WTC11 (cell line): ENCODE data around the gene ATP2A3. TPM values are rescaled to one million over a fixed set of nuclear protein-coding genes. Genes with fewer than 3 reads are reported as not detected.

Experiments
- ATAC-seq: fragments of 200-7000 bp; cut with Tn5 transposase; 2 replicates; pipeline ENCODE4 v1.10.0; 2021; ENCODE audit warnings: mild to moderate bottlenecking, moderate library complexity
- CTCF ChIA-PET: fragments of 300-600 bp; sonication (Branson Sonifier 250); formaldehyde crosslinking; loops from one replicate; lab custom pipeline; 2021; ENCODE audit warnings: antibody characterized with exemption; lab: Charles Lee
- POLR2A ChIA-PET: fragments of 350-600 bp; sonication (Branson Sonifier 250); formaldehyde crosslinking; loops from one replicate; lab custom pipeline; 2021; ENCODE audit warnings: antibody characterized with exemption; lab: Charles Lee
- DNase-seq: peaks from one replicate; pipeline ENCODE4 v3.0.0; 2021; ENCODE audit warnings: low spot score
- H3K27ac Mint-ChIP-seq: 2 replicates; pipeline ENCODE4 v1.8.0; 2021; ENCODE audit warnings: mixed read lengths
- H3K27me3 Mint-ChIP-seq: 2 replicates; pipeline ENCODE4 v1.8.0; 2021; ENCODE audit warnings: low read depth, mild to moderate bottlenecking, moderate library complexity, mixed read lengths
- H3K36me3 Mint-ChIP-seq: 2 replicates; pipeline ENCODE4 v1.8.0; 2021; ENCODE audit warnings: mixed read lengths
- H3K4me1 Mint-ChIP-seq: 2 replicates; pipeline ENCODE4 v1.8.0; 2022; ENCODE audit warnings: mixed read lengths
- H3K4me3 Mint-ChIP-seq: 2 replicates; pipeline ENCODE4 v1.8.0; 2021; ENCODE audit warnings: mild to moderate bottlenecking, moderate library complexity, mixed read lengths
- H3K9me3 Mint-ChIP-seq: 2 replicates; pipeline ENCODE4 v1.8.0; 2021; ENCODE audit warnings: mixed read lengths
- CREM ChIP-seq: sonication (generic); formaldehyde crosslinking; IDR thresholded peaks from 2 replicates; pipeline ENCODE4 v1.8.1; 2022; ENCODE audit warnings: mild to moderate bottlenecking, missing genetic modification reagents, moderate library complexity
- FOXJ3 ChIP-seq: sonication (generic); formaldehyde crosslinking; IDR thresholded peaks from 2 replicates; pipeline ENCODE4 v1.9.0; 2021; ENCODE audit warnings: missing genetic modification reagents, mild to moderate bottlenecking, borderline replicate concordance
- JAZF1 ChIP-seq: fragments of 250-450 bp; sonication (Bioruptor Pico); IDR thresholded peaks from 2 replicates; pipeline ENCODE4 v1.9.0; 2021; ENCODE audit warnings: moderate library complexity, mild to moderate bottlenecking, inconsistent platforms
- NR1H2 ChIP-seq: sonication (generic); formaldehyde crosslinking; IDR thresholded peaks from 2 replicates; pipeline ENCODE4 v1.9.0; 2021; ENCODE audit warnings: mild to moderate bottlenecking, moderate library complexity, missing genetic modification reagents
- OVOL2 ChIP-seq: fragments of 250-450 bp; sonication (Bioruptor Pico); IDR thresholded peaks from 2 replicates; pipeline ENCODE4 v1.9.0; 2021; ENCODE audit warnings: mild to moderate bottlenecking, borderline replicate concordance
- TEAD4 ChIP-seq: sonication (generic); formaldehyde crosslinking; IDR thresholded peaks from 2 replicates; pipeline ENCODE4 v1.8.0; 2022; ENCODE audit warnings: mild to moderate bottlenecking, missing genetic modification reagents
- TP53 ChIP-seq: sonication (generic); formaldehyde crosslinking; IDR thresholded peaks from 2 replicates; pipeline ENCODE4 v1.8.1; 2023; ENCODE audit warnings: mild to moderate bottlenecking, missing genetic modification reagents
- USF1 ChIP-seq: sonication (generic); formaldehyde crosslinking; IDR thresholded peaks from 2 replicates; pipeline ENCODE4 v1.8.0; 2022; ENCODE audit warnings: mild to moderate bottlenecking, missing genetic modification reagents
- USF2 ChIP-seq: sonication (generic); formaldehyde crosslinking; IDR thresholded peaks from 2 replicates; pipeline ENCODE4 v1.8.1; 2023; ENCODE audit warnings: mild to moderate bottlenecking, missing genetic modification reagents, moderate library complexity
- ZNF423 ChIP-seq: fragments of 250-450 bp; sonication (Bioruptor Pico); IDR thresholded peaks from 2 replicates; pipeline ENCODE4 v2.1.2; 2022; ENCODE audit warnings: mild to moderate bottlenecking, moderate library complexity
- ZNF425 ChIP-seq: fragments of 250-450 bp; sonication (Bioruptor Pico); conservative IDR thresholded peaks from 2 replicates; pipeline ENCODE4 v1.9.0; 2021; ENCODE audit warnings: mild to moderate bottlenecking
- total RNA-seq: library from RNA; stranded (reverse); gene quantifications from 3 replicates; pipeline ENCODE4 v1.2.3, GENCODE V29; 2021
- TF ChIP-seq, protein P1 (sequence below): sonication (generic); formaldehyde crosslinking; conservative IDR thresholded peaks from 2 replicates; pipeline ENCODE4 v1.8.1; 2023; ENCODE audit warnings: mild to moderate bottlenecking, low read depth, missing genetic modification reagents, moderate library complexity
- TF ChIP-seq, protein P2 (sequence below): sonication (generic); formaldehyde crosslinking; IDR thresholded peaks from 2 replicates; pipeline ENCODE4 v1.8.1; 2023; ENCODE audit warnings: mild to moderate bottlenecking, moderate library complexity, missing genetic modification reagents

ATP2A3 gene
- total RNA-seq, 1 experiment from 2014 or later: 37.8 TPM

- TF ChIP-seq USF2 (CRISPR knock-in tag) (peak; percentile 77), USF1 (peak; percentile 74; the same call in 1 of the 2 replicates), TP53 (CRISPR knock-in tag) (no peak)
- Mint-ChIP-seq H3K27ac (0 out of 2 replicates have a peak overlapping the region, but pooled peaks have one; percentile 51), H3K36me3 (no peaks in the 10 kb centered on the region), H3K4me1 (peaks cover 13% of the 10 kb centered on the region), H3K4me3 (no peak overlapping the region), H3K9me3 (peaks cover 6% of the 10 kb centered on the region; the same call in 1 of the 2 replicates), H3K27me3 (no peaks in the 10 kb centered on the region)
- CTCF ChIA-PET: interaction anchor here (0.6 to 2.5 kb wide), 12 partner anchors 14 to 1437 kb away, joined by 3 to 34 read pairs (median 4); partner anchors contain the start of genes CAMKK1 and NCBP3
- POLR2A ChIA-PET: no interaction called here
- DNase-seq: peak; percentile 46
- ATAC-seq: peak; percentile 66
These were observed 56.6 kb downstream of the ATP2A3 start for GRCh38 chr17:3907483-3908216.

DNA sequence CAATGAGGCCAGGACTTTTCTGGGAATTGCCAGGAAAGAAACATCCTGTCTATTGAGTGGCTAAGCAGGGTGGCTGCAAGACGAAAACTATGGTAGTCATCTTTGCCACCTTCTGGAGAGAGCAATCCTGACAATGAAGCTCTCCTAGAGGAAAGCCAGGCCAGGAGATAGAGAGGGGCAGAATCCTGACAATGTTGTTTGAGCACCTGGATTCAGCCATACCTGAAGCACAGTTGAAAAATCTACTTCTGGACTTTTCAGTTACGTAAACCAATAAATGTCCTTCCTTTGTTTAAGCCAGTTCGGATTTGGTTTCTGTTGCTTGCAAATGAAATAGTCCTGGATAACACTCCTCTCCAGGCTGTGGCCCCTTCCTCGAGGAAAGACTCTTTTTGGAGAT is 57.4 kb downstream of the ATP2A3 start:
- POLR2A ChIA-PET: no interaction called here

More for the DNA sequence above, 57.4 kb downstream of the ATP2A3 start:
- peaks cover 3% of the 10 kb centered on the region; the same call in 1 of the 2 replicates for H3K9me3 Mint-ChIP-seq
- ATAC-seq: no peak
- no peaks in the 10 kb centered on the region for H3K27me3 Mint-ChIP-seq
- DNase-seq: no peak
- peaks cover 13% of the 10 kb centered on the region for H3K4me1 Mint-ChIP-seq
- TF ChIP-seq NR1H2: no peak
- no peak for TF ChIP-seq ZNF425 (CRISPR knock-in tag)
- TF ChIP-seq, protein P1, sequence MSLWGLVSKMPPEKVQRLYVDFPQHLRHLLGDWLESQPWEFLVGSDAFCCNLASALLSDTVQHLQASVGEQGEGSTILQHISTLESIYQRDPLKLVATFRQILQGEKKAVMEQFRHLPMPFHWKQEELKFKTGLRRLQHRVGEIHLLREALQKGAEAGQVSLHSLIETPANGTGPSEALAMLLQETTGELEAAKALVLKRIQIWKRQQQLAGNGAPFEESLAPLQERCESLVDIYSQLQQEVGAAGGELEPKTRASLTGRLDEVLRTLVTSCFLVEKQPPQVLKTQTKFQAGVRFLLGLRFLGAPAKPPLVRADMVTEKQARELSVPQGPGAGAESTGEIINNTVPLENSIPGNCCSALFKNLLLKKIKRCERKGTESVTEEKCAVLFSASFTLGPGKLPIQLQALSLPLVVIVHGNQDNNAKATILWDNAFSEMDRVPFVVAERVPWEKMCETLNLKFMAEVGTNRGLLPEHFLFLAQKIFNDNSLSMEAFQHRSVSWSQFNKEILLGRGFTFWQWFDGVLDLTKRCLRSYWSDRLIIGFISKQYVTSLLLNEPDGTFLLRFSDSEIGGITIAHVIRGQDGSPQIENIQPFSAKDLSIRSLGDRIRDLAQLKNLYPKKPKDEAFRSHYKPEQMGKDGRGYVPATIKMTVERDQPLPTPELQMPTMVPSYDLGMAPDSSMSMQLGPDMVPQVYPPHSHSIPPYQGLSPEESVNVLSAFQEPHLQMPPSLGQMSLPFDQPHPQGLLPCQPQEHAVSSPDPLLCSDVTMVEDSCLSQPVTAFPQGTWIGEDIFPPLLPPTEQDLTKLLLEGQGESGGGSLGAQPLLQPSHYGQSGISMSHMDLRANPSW (CRISPR knock-in tag): no peak
- TF ChIP-seq, protein P2, sequence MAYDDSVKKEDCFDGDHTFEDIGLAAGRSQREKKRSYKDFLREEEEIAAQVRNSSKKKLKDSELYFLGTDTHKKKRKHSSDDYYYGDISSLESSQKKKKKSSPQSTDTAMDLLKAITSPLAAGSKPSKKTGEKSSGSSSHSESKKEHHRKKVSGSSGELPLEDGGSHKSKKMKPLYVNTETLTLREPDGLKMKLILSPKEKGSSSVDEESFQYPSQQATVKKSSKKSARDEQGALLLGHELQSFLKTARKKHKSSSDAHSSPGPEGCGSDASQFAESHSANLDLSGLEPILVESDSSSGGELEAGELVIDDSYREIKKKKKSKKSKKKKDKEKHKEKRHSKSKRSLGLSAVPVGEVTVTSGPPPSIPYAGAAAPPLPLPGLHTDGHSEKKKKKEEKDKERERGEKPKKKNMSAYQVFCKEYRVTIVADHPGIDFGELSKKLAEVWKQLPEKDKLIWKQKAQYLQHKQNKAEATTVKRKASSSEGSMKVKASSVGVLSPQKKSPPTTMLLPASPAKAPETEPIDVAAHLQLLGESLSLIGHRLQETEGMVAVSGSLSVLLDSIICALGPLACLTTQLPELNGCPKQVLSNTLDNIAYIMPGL: no peak
- no peak for TF ChIP-seq ZNF423
- TF ChIP-seq OVOL2 (CRISPR knock-in tag): no peak
- no peak for TF ChIP-seq TEAD4 (CRISPR knock-in tag)
- no peak for TF ChIP-seq CREM (CRISPR knock-in tag)
- no peak for TF ChIP-seq FOXJ3
- TF ChIP-seq JAZF1 (CRISPR knock-in tag): no peak
- H3K36me3 Mint-ChIP-seq: no peaks in the 10 kb centered on the region
- CTCF ChIA-PET: interaction anchor here (0.7 to 2.5 kb wide), 9 partner anchors 14 to 172 kb away, joined by 3 to 34 read pairs (median 7); partner anchors contain the start of genes CAMKK1 and NCBP3
- H3K27ac Mint-ChIP-seq: no peak overlapping the region
- no peak overlapping the region for H3K4me3 Mint-ChIP-seq
